ENCODE measurements around the gene FPGS.

The FPGS gene

DNA sequence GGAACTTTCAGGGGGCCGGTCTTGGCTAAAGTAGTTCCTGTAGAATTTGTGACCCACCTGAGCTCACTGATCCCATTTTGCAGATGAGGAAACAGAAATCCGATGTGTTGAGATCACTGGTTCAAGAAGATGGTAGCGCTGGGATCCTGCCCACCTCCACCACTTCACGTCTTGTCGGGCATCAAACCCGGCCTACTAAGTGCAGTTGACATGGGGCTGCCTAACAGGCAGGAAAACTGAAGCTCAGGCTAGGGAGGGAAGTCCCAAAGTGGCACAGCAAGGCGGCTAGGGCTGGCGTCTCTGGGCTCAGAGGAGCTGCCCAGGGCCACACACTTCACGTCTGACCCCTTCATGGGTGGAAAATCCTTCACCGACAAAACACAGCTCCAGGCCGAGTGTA, 52.3 kb downstream of the FPGS start:
- Histone ChIP-seq H3K4me3 (ENCODE audit: low read depth, low read length) (no peak overlapping the region), H3K4me1 (no peaks in the 10 kb centered on the region), H3K27ac (peak overlapping the region; percentile 15), H3K79me2 (no peaks in the 10 kb centered on the region), H3K9ac (no peak overlapping the region), H3K36me3 (ENCODE audit: control insufficient read depth, insufficient read depth, low read length) (no peaks in the 10 kb centered on the region), H3K4me2 (ENCODE audit: low read length) (no peak overlapping the region), H3K9me3 (ENCODE audit: control insufficient read depth, low read length) (no peaks in the 10 kb centered on the region), H2AFZ (no peak overlapping the region), H3K27me3 (ENCODE audit: control insufficient read depth, insufficient read depth, low read length) (no peaks in the 10 kb centered on the region)
- TF ChIP-seq, protein P1, sequence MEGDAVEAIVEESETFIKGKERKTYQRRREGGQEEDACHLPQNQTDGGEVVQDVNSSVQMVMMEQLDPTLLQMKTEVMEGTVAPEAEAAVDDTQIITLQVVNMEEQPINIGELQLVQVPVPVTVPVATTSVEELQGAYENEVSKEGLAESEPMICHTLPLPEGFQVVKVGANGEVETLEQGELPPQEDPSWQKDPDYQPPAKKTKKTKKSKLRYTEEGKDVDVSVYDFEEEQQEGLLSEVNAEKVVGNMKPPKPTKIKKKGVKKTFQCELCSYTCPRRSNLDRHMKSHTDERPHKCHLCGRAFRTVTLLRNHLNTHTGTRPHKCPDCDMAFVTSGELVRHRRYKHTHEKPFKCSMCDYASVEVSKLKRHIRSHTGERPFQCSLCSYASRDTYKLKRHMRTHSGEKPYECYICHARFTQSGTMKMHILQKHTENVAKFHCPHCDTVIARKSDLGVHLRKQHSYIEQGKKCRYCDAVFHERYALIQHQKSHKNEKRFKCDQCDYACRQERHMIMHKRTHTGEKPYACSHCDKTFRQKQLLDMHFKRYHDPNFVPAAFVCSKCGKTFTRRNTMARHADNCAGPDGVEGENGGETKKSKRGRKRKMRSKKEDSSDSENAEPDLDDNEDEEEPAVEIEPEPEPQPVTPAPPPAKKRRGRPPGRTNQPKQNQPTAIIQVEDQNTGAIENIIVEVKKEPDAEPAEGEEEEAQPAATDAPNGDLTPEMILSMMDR (IDR thresholded peaks at IDR 0.05) = no peak

DNA sequence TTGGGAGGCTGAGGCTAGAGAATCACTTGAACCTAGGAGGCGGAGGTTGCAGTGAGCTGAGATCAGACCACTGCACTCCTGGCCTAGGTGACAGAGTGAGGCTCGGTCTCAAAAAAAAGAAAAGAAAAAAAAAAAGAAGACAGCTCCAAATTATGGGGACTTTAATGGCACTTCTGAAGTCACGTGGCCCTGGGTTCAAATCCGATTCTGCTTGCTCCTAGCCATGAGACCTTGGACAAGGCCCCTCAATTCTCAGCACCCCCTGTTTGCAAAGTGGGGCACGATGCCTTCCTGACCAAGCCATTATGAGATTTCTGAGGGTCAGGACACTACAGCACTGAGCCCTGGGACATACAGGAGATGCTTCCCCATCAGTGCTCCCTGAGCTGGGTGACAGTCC, 52.8 kb downstream of the FPGS start:
- H3K4me2 ChIP-seq (ENCODE audit: low read length) = no peak overlapping the region
- H3K9me3 ChIP-seq (ENCODE audit: control insufficient read depth, low read length) = no peaks in the 10 kb centered on the region
- no peak overlapping the region for H3K27ac ChIP-seq
- H3K27me3 ChIP-seq (ENCODE audit: control insufficient read depth, insufficient read depth, low read length) = no peaks in the 10 kb centered on the region
- no peak overlapping the region for H3K4me3 ChIP-seq (ENCODE audit: low read depth, low read length)
- H3K9ac ChIP-seq = no peak overlapping the region
- no peaks in the 10 kb centered on the region for H3K79me2 ChIP-seq
- H3K36me3 ChIP-seq (ENCODE audit: control insufficient read depth, insufficient read depth, low read length) = no peaks in the 10 kb centered on the region
- TF ChIP-seq, protein P1 (IDR thresholded peaks at IDR 0.05) = no peak
- no peak overlapping the region for H2AFZ ChIP-seq
- no peaks in the 10 kb centered on the region for H3K4me1 ChIP-seq

DNA sequence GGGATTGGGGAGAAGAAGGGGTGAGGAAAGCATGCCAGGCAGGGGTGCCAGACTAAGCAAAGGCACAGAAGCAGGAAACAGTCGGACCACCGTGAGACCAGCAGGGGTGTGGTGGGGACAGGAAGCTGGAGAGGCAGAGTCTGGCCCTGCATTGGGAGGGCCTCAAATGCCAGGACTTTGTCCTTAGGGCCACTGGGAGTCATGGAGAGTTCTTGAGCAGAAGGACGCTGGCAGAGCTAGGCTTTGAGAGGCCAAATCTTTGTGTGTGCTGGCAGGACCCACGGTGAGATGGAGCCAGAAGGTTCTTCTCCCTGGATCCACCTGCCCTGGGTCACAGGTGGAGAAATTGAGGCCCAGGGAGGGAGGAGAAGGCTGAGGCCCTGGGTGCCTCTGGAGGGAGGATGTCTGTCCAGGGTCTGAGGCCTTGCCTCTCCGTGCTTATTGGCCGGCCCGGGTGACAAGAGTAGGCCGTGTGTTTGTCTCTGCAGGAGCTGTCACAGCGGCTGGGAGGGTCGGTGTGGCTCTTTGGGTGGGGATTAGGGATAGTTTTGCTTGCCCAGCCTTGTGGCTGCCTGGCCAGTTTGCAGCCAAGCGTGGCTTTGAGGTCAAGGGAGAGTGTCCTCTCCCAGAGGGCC, 53.5 kb downstream of the FPGS start:
- H2AFZ ChIP-seq = no peak overlapping the region
- no peak overlapping the region for H3K9ac ChIP-seq
- no peaks in the 10 kb centered on the region for H3K4me1 ChIP-seq
- H3K27me3 ChIP-seq (ENCODE audit: control insufficient read depth, insufficient read depth, low read length) = no peaks in the 10 kb centered on the region
- no peak overlapping the region for H3K4me2 ChIP-seq (ENCODE audit: low read length)
- no peaks in the 10 kb centered on the region for H3K36me3 ChIP-seq (ENCODE audit: control insufficient read depth, insufficient read depth, low read length)
- no peaks in the 10 kb centered on the region for H3K9me3 ChIP-seq (ENCODE audit: control insufficient read depth, low read length)
- H3K27ac ChIP-seq = no peak overlapping the region
- TF ChIP-seq, protein P1 (IDR thresholded peaks at IDR 0.05) = no peak
- no peak overlapping the region for H3K4me3 ChIP-seq (ENCODE audit: low read depth, low read length)
- no peaks in the 10 kb centered on the region for H3K79me2 ChIP-seq

DNA sequence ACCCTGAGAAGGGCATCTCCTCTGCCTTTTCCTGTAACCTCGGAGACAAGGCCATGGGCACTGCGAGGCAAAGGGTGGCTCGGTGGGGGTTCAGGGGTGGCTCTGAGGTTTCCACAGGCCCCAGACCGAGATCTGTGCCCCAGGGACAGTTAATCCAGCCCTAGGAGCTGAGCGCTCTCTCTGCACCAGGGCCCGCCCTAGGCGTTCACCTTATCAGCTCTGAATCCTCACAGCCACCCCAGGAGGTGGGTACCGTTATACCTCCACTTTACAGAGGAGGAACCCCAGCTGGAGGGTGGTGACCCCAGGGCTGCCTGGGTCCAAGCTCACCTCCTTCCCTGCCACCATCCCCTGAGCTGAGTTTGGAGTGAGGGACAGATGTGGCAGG, 54.0 kb downstream of the FPGS start:
- H3K27ac ChIP-seq = no peak overlapping the region
- no peak overlapping the region for H3K9ac ChIP-seq
- H2AFZ ChIP-seq = no peak overlapping the region
- H3K36me3 ChIP-seq (ENCODE audit: control insufficient read depth, insufficient read depth, low read length) = no peaks in the 10 kb centered on the region
- TF ChIP-seq, protein P1 (IDR thresholded peaks at IDR 0.05) = no peak
- H3K79me2 ChIP-seq = no peaks in the 10 kb centered on the region
- H3K4me2 ChIP-seq (ENCODE audit: low read length) = no peak overlapping the region
- H3K4me1 ChIP-seq = no peaks in the 10 kb centered on the region
- no peak overlapping the region for H3K4me3 ChIP-seq (ENCODE audit: low read depth, low read length)
- no peaks in the 10 kb centered on the region for H3K9me3 ChIP-seq (ENCODE audit: control insufficient read depth, low read length)
- no peaks in the 10 kb centered on the region for H3K27me3 ChIP-seq (ENCODE audit: control insufficient read depth, insufficient read depth, low read length)

DNA sequence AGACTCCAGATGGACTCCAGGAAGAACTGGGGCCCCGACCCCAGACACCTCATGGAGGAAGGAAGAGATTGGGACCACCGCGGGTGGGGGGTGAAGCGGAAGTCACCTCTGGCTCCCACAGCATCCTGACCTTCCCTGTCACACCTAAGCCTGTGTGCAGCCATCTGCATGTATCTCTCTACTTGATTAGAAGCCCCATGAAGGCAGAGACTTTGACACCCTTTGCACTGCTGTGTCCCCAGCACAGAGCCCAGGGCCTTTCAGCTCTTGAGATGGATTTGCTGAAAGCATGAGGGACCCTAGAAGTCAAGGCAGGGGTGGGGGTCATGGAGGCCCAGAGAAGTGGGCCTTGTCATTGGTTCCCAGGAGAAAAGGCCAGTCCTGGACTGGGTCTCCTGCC, 54.6 kb downstream of the FPGS start:
- TF ChIP-seq, protein P1 (IDR thresholded peaks at IDR 0.05) = no peak
- H3K27ac ChIP-seq = no peak overlapping the region
- H3K4me1 ChIP-seq = no peaks in the 10 kb centered on the region
- no peaks in the 10 kb centered on the region for H3K36me3 ChIP-seq (ENCODE audit: control insufficient read depth, insufficient read depth, low read length)
- H3K4me2 ChIP-seq (ENCODE audit: low read length) = no peak overlapping the region
- H3K79me2 ChIP-seq = no peaks in the 10 kb centered on the region
- no peaks in the 10 kb centered on the region for H3K27me3 ChIP-seq (ENCODE audit: control insufficient read depth, insufficient read depth, low read length)
- H3K4me3 ChIP-seq (ENCODE audit: low read depth, low read length) = no peak overlapping the region
- no peaks in the 10 kb centered on the region for H3K9me3 ChIP-seq (ENCODE audit: control insufficient read depth, low read length)
- no peak overlapping the region for H2AFZ ChIP-seq
- no peak overlapping the region for H3K9ac ChIP-seq

All from parathyroid adenoma (tissue), 2 donors.